Skeletal muscle cell (primary cell): ENCODE measurements around the gene BMAL1.

ENCODE experiments used
- DNase-seq: peaks from one replicate; pipeline ENCODE4 v3.0.0-alpha.2; 2010; ENCODE audit warnings: low read depth
- H3K4me3 ChIP-seq: 2 replicates; pipeline ENCODE4 v1.5.1; 2011; ENCODE audit warnings: low read depth, mild to moderate bottlenecking, control low read depth, low read length, moderate library complexity

Gene BMAL1

DNA sequence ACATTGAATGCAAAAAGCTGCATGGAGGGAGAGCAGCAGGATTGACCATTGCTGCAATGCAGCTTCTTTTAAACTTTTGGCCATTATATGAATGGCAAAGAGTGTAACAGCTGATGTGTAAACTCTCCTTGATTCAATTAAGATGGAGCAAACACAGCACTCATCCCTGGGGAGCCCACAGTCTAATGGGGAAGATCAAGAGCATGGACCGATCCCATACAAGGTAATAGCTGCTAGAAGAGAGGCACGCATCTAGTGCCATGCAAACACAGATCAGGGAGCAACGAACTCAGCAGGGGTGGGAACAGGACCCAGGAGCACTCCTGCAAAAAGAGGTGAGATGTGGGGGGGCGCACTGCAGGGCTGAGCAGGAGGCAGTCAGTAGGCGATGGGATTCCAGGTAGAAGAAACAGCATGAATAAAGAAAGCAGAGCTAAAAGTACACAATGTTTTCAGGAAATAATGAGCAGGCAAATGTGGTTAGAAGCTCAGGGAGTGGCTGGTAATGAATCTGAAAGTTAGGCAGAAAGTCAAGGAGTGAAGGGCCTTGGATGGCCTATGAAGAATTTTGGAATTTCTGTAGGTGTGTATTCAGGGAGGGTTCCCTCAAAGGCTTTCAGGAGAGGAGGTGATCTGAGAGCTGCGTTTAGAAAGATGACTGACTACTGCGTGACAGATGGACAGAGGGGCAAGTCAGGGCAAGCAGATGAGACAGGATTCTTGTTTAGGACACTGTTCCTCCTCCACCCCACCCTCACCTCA, 17.2 kb upstream of the BMAL1 start:
- no peak overlapping the region for H3K4me3 ChIP-seq

DNA sequence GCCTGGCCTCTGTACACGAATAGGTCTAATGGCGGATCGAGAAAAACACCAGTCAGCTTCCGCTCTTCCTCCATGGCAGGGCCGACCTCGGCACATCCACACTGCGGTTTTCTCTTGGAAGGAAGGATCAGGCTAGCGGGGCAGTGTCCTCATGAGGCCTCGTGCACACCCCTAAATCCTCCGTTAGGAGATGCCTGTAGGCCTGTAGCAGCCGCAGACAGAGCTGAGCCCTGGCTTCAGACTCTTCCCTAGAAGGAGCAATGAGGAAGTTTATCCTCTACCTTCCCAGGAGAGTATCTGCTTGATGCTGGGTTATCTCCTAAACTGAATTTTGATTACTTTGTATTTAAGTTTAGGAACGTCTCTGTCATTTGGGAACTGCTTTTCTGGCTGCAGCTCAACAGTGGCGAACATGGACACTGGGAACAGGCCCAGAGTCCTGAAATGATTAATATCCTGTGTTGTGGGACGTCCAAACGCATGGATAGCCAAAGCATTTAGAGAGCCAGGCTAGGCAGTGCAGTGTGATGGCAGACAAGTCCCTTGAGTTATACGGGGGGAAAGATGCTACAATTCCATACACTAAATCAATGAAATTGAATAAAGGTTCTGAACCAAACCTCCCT, 16.5 kb upstream of the BMAL1 start:
- no peak overlapping the region for H3K4me3 ChIP-seq
- DNase-seq = no peak

More for the DNA sequence above, 17.2 kb upstream of the BMAL1 start:
- no peak for DNase-seq

DNA sequence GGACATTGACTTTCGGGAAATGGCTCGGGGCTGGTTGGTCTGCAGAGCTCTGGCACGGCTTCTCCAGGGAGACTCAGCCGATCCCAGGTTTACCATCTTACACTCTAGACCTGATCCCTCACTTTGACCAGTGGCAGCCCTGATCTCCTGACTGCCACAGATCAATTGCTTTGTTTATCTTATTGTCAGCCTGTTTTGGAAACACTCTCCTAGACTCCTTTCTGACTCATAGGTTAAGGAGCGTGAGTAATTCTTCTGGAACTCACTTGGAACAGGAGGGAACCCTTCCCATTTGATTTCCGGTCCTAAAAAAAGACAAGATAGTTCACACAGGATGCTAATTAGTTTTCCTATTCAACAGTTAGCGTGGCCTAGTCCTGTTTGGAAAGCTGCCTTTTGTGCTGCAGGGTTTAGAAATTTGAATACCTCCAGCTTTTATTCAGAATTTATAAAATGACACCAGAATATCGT, 16.0 kb upstream of the BMAL1 start:
- H3K4me3 ChIP-seq = no peak overlapping the region
- DNase-seq = peak; percentile 54

DNA sequence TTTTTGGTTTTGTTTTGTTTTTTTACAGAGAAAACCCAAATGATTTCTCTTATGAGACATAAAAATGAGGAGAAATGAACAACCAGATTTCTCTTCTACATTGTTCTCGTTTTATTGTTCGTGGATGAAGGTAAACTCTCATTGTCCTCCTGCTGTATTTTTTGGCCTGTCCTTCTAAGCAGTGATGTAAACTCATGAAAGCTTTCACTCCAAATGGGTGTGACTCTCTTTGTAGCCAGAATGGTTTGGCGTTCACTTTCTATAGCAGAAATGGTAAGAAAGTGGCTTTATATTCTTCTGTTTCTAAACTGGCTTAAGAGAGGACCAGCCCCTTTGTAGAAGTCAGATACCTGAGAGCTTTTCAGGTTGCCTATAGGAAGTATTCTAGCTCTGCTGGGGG, 15.5 kb upstream of the BMAL1 start:
- DNase-seq = no peak
- no peak overlapping the region for H3K4me3 ChIP-seq

DNA sequence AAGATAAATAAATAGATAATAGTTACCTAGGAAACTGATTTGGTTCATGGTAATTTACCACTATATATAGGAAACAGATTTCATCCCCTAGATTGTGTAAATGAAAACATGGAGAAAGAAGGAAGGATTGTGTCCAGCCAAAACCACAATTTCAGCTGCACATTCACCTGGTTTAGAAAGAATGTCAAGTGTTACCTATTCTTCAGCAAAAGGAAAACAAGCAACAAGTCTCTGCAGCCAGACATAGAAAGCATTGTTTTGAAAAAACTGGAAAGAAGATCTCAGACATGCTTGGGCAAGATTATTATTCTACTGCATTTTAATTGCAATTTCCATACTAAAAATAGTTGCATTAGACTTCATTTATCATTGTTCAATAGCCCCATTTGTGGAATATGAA, 8.8 kb upstream of the BMAL1 start:
- no peak overlapping the region for H3K4me3 ChIP-seq
- DNase-seq = no peak

DNA sequence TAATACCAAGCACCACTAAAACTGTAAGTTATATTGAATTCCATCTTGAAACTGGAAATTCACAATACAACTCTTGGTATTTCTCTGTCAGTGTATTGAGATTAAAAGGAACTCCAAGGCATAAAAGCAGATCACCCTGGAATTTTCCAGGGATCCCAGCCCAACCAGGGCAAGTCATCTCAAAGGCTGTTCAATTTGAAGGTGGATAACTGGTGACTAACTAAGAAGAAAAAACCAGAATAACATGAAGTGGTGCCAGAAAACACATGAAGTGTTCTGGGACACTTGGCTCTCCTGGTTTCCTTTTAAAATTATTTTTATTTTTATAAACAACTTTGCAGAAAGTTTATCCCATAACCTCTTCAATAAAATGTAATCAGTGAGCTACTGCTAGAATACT, 7.8 kb upstream of the BMAL1 start:
- DNase-seq = no peak
- no peak overlapping the region for H3K4me3 ChIP-seq

DNA sequence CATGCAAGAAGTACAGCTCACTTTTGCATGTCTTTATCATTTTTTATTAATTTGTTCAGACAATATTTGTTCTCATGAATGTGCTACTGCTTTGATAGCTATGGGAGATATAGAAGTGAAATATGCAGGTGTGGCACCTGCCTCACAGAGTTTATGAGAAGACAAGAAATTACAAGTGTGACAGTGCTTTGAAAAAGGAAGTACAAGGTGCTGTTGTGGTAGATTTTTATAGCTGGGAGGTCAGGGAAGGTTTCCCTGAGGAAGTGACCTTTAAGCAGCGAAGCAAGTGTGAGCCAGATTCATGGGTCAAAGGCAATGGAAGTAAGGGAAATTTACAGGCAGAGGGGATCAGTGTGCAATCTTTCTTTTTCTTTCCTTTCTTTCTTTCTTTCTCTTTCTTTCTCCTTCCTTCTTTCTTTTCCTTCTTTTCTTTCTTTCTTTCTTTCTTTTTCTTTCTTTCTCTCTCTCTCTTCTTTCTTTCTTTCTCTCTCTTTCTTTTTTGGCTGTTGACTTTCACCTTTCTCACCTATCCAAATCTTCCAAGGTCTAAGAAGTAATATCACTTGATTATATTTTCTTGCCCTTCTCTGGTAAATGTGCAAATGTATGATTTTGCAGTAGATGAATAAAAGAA, 6.4 kb upstream of the BMAL1 start:
- no peak overlapping the region for H3K4me3 ChIP-seq

DNA sequence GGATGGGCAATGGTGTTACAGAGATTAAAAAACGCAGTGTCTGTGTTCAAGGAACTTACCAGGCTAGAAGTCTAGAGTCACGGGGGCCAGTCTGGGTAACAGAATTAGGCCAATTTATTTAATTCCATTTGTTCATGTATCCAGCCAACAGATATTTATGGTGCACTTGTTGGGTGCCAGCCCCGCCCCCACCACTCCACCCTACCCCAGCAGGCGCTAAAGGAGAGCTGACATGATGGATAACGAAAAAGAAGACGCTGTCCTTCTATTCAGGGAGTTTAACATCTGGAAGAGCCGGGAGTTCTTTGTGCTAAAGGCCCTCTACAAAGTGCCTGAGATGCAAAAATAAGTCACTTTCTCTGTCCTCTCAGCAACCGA, 1.1 kb upstream of the BMAL1 start:
- no peak for DNase-seq

More for the DNA sequence above, 6.4 kb upstream of the BMAL1 start:
- no peak for DNase-seq

DNA sequence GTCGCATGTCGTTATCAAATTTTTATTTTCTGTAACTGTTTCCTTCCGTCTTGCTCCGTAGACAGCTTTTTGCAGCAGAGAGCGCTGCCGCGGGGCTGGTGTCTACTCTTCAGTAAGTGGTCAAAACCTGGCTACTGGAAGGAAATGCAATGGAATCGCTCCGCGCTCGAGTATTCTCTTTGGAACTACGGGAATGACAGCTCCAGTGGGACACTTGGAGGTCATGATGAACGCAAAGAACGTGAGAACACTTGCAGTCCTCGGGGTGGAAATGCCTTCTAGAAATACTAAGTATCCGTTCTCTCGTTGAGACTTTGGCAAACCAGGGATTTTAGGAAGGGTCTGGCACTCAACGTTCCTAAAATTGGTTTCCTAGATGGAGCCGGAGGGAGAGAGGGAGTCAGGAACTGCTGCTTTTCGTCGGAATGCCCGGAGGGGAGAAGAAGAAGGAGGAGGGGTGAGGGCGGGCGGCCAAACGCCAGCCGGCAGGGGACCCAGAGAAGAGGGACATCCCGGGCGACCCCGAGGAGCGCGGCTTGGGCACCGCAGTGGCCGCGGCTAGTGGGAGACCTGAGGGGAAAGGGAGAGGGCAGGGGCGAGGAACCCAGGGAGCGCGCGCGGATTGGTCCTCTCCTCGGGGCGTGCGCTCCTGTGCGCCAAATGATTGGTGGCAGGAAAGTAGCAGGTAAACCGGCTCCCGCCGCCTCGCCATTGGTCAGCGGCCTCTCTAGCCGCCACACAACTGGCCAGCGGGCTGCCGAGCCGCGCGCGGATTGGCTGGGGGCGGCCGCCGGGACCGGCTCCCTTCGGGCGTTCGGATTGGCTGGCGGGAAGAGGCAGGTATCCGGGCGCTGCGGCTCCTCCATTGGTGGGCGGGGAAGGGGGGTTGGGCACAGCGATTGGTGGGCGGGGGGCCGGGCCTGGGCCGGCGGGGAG, 490 bp upstream of the BMAL1 start:
- peak overlapping the region; percentile 94 for H3K4me3 ChIP-seq
- peak; percentile 95 for DNase-seq

More for the DNA sequence above, 1.1 kb upstream of the BMAL1 start:
- H3K4me3 ChIP-seq = peak overlapping the region; percentile 94

DNA sequence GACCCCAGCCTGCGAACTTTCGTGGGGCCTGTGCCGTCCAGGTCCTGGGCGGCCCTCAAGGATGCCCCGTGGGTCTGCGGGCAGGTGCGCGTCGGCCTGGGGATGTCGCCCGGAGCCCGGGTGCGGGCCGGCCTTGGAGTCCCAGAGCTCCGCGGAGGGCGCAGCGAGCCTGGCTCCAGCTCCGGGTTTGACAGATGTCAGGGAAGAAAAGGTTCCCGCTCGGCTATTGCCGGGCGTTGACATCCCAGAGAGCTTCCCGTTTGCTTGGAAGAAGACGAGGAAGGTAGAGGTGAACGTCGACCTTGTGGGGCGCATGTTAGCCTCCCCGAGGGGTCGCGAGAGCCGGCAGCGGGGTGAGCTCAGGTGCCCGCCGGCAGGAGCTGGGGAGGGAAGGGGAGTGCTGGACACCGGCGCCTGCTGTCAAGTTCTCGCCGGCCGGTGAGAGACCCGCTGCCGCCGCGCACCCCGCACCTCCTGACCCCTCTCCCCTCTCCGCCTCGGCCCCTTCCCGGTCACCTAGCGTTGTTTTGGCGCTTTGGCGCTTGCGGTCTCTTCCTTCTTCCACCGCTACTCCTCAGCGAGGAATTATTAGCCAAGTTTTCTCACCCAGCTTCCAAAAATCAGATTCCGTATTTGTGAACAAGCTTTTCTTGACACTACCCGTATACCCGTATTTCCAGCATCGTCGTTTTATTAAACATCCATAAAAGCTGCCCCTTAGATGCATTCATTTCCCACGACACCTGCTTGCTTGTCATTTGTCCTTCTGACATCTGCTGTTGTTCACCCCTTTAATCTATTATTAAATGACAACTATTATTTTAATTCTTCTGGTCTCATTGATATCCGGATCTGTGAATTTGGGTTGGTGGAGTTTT, 1.3 kb downstream of the BMAL1 start:
- DNase-seq = no peak
- H3K4me3 ChIP-seq = peak overlapping the region; percentile 94

DNA sequence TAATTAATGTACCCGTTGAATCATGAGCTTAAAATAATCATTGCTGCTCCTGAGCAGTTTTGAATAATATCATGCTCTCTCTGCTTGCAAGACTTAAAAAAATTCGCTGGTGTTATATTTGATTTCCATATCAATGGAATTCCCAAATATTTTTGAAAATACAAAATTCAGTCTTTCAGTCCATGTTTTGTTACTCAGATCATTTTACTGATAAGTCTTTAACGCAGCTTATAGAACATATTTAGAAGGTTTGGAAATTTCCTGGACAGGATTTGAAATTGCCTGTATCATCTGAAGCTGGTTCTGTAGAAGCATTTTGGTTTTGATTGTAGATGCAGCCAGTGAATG, 1.9 kb downstream of the BMAL1 start:
- no peak overlapping the region for H3K4me3 ChIP-seq
- no peak for DNase-seq

DNA sequence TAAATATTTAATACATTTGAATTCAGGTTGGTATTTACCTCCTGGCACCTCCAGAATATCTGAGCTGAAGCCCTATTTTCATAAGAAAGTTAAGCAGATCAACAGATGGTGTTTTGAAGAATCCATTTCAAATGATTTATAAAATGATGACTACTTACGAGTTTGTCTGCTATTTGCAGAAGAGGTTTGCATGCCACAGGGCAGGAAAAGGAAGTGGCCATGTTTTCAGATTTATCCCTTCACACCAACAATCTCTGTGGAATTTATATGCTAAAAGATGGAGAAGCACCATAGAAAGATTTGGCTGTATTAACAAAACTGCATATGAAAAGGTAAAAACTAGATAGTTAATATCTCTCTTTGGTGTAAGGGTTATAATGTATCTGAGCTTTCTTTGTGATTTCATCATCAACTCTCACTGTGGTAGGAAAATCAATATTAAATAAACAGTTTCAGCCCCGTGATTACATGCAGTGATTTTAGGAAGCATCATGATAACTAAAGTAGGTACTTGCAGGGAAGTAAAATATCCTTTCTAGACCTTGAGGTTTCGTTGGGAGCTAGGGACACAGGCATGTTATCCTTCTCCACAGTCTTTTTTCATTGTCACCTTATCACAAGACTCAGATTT, 2.6 kb downstream of the BMAL1 start:
- no peak overlapping the region for H3K4me3 ChIP-seq
- no peak for DNase-seq

DNA sequence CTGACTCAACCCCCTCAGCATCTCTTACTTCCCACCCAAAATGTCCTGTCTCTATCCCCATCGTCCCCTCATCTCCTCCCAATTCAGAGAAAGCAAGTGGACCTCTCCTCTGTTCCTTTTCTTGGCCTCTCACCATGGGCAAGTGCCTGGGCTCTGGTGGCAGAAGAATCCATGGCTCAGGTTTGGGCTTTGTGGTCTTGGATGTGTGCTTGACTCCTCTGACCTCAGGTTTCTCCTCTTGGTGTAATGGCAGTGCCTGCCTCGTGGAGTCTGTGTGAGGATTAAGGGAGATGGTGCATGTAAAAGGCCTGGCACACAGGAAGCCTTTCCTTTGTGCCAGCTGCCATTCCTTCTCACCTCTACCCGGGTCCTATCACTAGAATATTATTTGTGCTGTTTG, 3.2 kb downstream of the BMAL1 start:
- H3K4me3 ChIP-seq = no peak overlapping the region
- DNase-seq = no peak

DNA sequence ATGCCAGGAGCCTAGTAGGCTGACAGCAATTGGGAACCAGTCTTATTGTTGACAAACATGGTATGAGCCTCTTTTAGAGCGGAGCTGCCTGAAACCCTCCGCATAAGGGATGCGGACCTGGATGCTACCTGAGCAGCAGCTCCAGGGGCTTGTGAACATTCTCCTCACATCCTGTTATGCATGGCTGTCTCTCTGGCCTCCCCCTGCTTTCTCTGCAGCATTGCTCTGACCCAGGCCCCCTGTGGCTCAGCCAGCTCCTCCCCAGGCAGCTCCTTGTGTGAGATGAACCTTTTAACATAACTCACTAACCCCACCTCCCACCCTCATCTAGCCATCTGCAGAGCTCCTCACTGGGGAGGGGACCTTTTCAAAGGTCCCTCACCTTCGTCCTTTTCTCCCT, 6.0 kb downstream of the BMAL1 start:
- DNase-seq = no peak
- no peak overlapping the region for H3K4me3 ChIP-seq

DNA sequence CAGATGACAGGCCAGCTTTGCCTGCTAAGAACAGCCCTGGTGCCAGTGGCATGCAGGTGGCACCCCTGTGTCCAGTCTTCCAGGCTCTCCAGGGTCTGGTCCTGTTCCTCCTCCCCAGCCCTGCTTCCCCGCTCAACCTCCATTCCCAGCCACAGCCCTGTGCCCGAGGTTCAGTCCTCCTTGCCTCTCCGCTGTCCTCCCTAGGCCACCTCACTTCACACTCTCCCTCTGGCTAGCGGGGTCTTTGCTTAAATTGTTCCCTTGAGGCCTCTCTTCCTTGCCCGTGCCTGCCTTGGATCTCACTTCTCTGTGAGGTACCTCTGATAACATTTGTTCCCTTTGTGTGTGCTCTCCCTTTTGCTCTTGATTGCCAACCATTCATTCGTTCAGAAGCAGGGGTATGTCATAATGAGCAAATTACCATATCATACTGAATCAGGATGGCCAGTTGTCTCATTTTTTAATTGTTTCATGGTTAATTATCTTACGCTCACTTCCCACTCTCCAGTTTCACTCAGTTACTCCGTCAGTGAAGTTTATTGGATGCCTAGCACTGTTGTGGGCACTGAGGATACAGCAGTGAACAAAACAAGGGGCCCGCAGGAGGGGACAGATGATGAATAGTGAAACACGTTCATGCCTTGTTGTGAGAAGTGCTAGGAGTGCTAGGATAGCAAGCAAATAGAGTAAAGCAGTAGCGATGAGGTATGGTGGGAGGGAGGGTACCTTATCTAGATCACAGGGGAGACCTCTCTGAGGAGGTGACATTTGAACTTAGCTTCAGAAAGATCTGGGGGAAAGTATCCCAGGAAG, 7.4 kb downstream of the BMAL1 start:
- no peak overlapping the region for H3K4me3 ChIP-seq
- DNase-seq = no peak

DNA sequence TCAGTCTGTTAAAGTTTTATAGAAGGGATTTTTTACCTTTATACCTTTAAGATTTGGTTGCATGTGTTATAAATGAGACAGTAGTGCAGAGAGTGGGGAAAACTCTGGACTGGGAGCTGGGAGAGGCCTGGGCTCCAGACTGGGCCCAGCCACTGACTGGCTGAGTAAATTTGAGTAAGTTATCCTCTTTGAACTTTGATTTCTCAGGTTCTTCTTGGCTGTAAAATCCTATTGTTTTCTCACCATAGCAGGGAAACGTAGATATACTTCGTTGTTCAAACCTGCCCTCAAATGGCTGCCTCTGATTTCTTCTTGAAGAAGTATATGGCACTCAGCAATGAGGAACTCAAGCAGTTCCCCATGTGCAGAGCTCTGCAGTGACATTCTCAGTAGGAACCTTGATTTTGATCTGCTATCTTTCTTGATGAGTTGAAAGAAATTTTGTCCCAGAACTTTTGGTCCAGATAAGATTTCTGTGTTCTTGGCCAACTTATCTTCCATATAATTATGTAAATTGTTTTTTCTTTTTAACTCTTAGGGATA, 8.8 kb downstream of the BMAL1 start:
- no peak for DNase-seq
- no peak overlapping the region for H3K4me3 ChIP-seq

DNA sequence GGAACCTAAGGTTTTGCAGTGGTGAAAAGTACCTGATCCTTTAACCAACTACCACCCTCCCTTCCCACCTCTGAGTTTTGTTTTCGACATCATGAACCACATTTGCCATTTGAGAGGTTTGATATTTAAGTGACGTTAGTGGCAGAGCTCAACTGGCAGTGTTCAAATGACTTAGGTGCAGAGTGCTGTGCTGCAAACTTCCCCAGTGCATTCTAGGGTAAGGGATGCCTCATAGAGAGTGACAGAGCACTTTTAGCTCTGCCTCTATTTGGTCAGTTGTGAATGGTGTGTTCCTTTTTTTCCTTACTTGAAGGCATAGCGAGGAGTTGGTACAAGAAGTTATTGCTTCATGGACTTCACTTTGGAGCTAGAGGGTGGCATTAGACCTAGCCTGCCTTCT, 9.4 kb downstream of the BMAL1 start:
- DNase-seq = no peak

More for the DNA sequence above, 9.4 kb downstream of the BMAL1 start:
- no peak overlapping the region for H3K4me3 ChIP-seq
